Activated CD8-positive, alpha-beta T cell treated with anti-CD3 and anti-CD28 coated beads for 36 hours (primary cell): ENCODE measurements around the gene PSKH1. TPM values are rescaled to one million over a fixed set of nuclear protein-coding genes. Genes with fewer than 3 reads are reported as not detected.
"Not testable (repeated sequence)": the region's sequence is repeated elsewhere in the genome, so short reads cannot be mapped to it uniquely, and the experiment has no call there.

ENCODE experiments used
- ATAC-seq: fragments of 200-7000 bp; cut with Tn5 transposase; one replicate; pipeline ENCODE4 v1.10.0; 2021; ENCODE audit warnings: mild to moderate bottlenecking, moderate library complexity
- CTCF ChIA-PET: fragments of 350-600 bp; sonication (Branson Sonifier 250); formaldehyde crosslinking; loops from one replicate; lab custom pipeline; 2021; ENCODE audit warnings: antibody characterized with exemption; lab: Charles Lee
- POLR2A ChIA-PET: fragments of 350-600 bp; sonication (Branson Sonifier 250); formaldehyde crosslinking; loops from one replicate; lab custom pipeline; 2021; ENCODE audit warnings: antibody characterized with exemption; lab: Charles Lee
- DNase-seq: peaks from one replicate; pipeline ENCODE4 v3.0.0-alpha.2; 2020
- H3K27ac Mint-ChIP-seq: one replicate; pipeline ENCODE4 v1.8.0; 2021; ENCODE audit warnings: mild to moderate bottlenecking, mixed read lengths
- H3K27me3 Mint-ChIP-seq: one replicate; pipeline ENCODE4 v1.8.0; 2021; ENCODE audit warnings: mixed read lengths
- H3K36me3 Mint-ChIP-seq: one replicate; pipeline ENCODE4 v1.8.0; 2021; ENCODE audit warnings: low read depth, mixed read lengths
- H3K4me1 Mint-ChIP-seq: one replicate; pipeline ENCODE4 v1.8.0; 2021; ENCODE audit warnings: low read depth, mixed read lengths
- H3K4me3 Mint-ChIP-seq: one replicate; pipeline ENCODE4 v1.8.0; 2021; ENCODE audit warnings: mild to moderate bottlenecking, moderate library complexity, mixed read lengths
- H3K9me3 Mint-ChIP-seq: one replicate; pipeline ENCODE4 v1.8.0; 2021; ENCODE audit warnings: mixed read lengths
- CTCF ChIP-seq: fragments of 200-600 bp; IDR thresholded peaks from one replicate; pipeline ENCODE4 v1.8.0; 2022; ENCODE audit warnings: antibody characterized with exemption, mild to moderate bottlenecking
- intact Hi-C: fragments of 100-400 bp; cut with micrococcal nuclease; formaldehyde crosslinking; loops from one replicate; pipeline ENCODE4 v1.10.0; 2022
- total RNA-seq, 2 experiments: library from RNA; stranded (reverse); gene quantifications; one replicate each; pipeline ENCODE4 v1.2.3, GENCODE V29; 2021

Gene PSKH1
- total RNA-seq, 2 experiments from 2014 or later, result 8.4 to 8.5 TPM

GRCh38 chr16:67910158-67910557, 17.1 kb downstream of the PSKH1 start:
- ChIA-PET CTCF (interaction anchor here (0.7 to 2.1 kb wide), 6 partner anchors 19 to 558 kb away, joined by 3 to 18 read pairs (median 4); partner anchors contain the start of gene NRN1L), POLR2A (interaction anchor here (0.6 to 1.6 kb wide), 4 partner anchors 14 to 106 kb away, joined by 3 to 4 read pairs (median 4); partner anchors contain the start of gene DPEP2NB)
- Mint-ChIP-seq H3K4me1 (peaks cover 22% of the 10 kb centered on the region), H3K36me3 (peaks cover 2% of the 10 kb centered on the region), H3K27ac (peak overlapping the region; percentile 34), H3K4me3 (no peak overlapping the region), H3K27me3 (no peaks in the 10 kb centered on the region), H3K9me3 (no peaks in the 10 kb centered on the region)
- DNase-seq (peak; percentile 72), ATAC-seq (peak; percentile 99)
- TF ChIP-seq CTCF, result no peak
- intact Hi-C loops, result no loop called here

- POLR2A ChIA-PET, result interaction anchor here (1.2 to 1.4 kb wide), 2 partner anchors 10 to 306 kb away, joined by 3 to 6 read pairs; no protein-coding TSS in a partner anchor
- Mint-ChIP-seq H3K27me3 (no peaks in the 10 kb centered on the region), H3K27ac (no peak overlapping the region), H3K4me1 (peaks cover 26% of the 10 kb centered on the region), H3K36me3 (peaks cover 3% of the 10 kb centered on the region), H3K9me3 (no peaks in the 10 kb centered on the region), H3K4me3 (no peak overlapping the region)
- no peak for ATAC-seq
- TF ChIP-seq CTCF, result no peak
- intact Hi-C loops, result no loop called here
- DNase-seq, result no peak
- CTCF ChIA-PET, result interaction anchor here (0.9 to 2.9 kb wide), 5 partner anchors 27 to 98 kb away, joined by 3 to 11 read pairs (median 5); partner anchors contain the start of gene NRN1L
Observed at GRCh38 chr16:67914758-67915495, 21.9 kb downstream of the PSKH1 start.

- ATAC-seq, intact Hi-C loops, H3K27ac Mint-ChIP-seq, H3K27me3 Mint-ChIP-seq, DNase-seq, H3K9me3 Mint-ChIP-seq, H3K36me3 Mint-ChIP-seq, H3K4me3 Mint-ChIP-seq: not testable (repeated sequence)
- CTCF ChIA-PET, result interaction anchor here (1.8 kb wide), 1 partner anchor 31 kb away, joined by 8 read pairs; no protein-coding TSS in a partner anchor
- H3K4me1 Mint-ChIP-seq, result peaks cover 21% of the 10 kb centered on the region
- POLR2A ChIA-PET, result interaction anchor here (1.2 to 1.4 kb wide), 2 partner anchors 9 to 307 kb away, joined by 3 to 6 read pairs; no protein-coding TSS in a partner anchor
Observed at GRCh38 chr16:67915496-67915769, 22.4 kb downstream of the PSKH1 start.

GRCh38 chr16:67915831-67916723, 23.0 kb downstream of the PSKH1 start:
- Mint-ChIP-seq H3K27ac (peak overlapping the region; percentile 25), H3K9me3 (no peaks in the 10 kb centered on the region), H3K36me3 (peaks cover 2% of the 10 kb centered on the region), H3K4me3 (no peak overlapping the region), H3K4me1 (peaks cover 20% of the 10 kb centered on the region), H3K27me3 (no peaks in the 10 kb centered on the region)
- ATAC-seq, result no peak
- DNase-seq, result no peak
- intact Hi-C loops, result no loop called here
- ChIA-PET CTCF (interaction anchor here (1.8 kb wide), 1 partner anchor 32 kb away, joined by 8 read pairs; no protein-coding TSS in a partner anchor), POLR2A (interaction anchor here (1.2 to 1.4 kb wide), 2 partner anchors 9 to 307 kb away, joined by 3 to 6 read pairs; no protein-coding TSS in a partner anchor)
- no peak for TF ChIP-seq CTCF
